H1 (cell line): ENCODE results near the gene CREB3L4. TPM values are rescaled to one million over a fixed set of nuclear protein-coding genes. Genes with fewer than 3 reads are reported as not detected.

Experiments
- CTCF ChIA-PET: fragments of 300-600 bp; sonication (Branson Sonifier 250); formaldehyde crosslinking; loops from one replicate; lab custom pipeline; 2021; ENCODE audit not compliant: partially characterized antibody; lab: Charles Lee
- POLR2A ChIA-PET: fragments of 300-600 bp; sonication (Branson Sonifier 250); formaldehyde crosslinking; loops from one replicate; lab custom pipeline; 2021; ENCODE audit warnings: inconsistent platforms; ENCODE audit not compliant: partially characterized antibody; lab: Charles Lee
- DNase-seq, 2 experiments: peaks; one replicate each; pipeline versions ENCODE4 v3.0.0 to v3.0.0-alpha.2; 2010 to 2022; ENCODE audit warnings: low spot score in 2 of 2, low read depth in 1 of 2, mixed read lengths in 1 of 2
- FAIRE-seq: peaks from 2 replicates; lab custom pipeline; 2011; peaks lifted over from hg19 to GRCh38; lab: Jason Lieb, UNC
- H2AFZ ChIP-seq: 2 replicates; pipeline ENCODE4 v1.8.1; 2012; ENCODE audit warnings: low read length, inconsistent platforms
- H2AK5ac ChIP-seq: 2 replicates; pipeline ENCODE4 v1.6.1; 2013; ENCODE audit warnings: low read depth, low read length
- H2BK120ac ChIP-seq: replicated peaks from 2 replicates; pipeline ENCODE3; 2013; ENCODE audit warnings: low read depth, low read length, inconsistent platforms
- H2BK12ac ChIP-seq: 2 replicates; pipeline ENCODE4 v1.6.1; 2013; ENCODE audit warnings: low read depth, low read length
- H2BK15ac ChIP-seq: 2 replicates; pipeline ENCODE4 v1.6.1; 2013; ENCODE audit warnings: low read length
- H2BK20ac ChIP-seq: 2 replicates; pipeline ENCODE4 v1.6.1; 2013; ENCODE audit warnings: low read length
- H2BK5ac ChIP-seq: 2 replicates; pipeline ENCODE4 v1.6.1; 2013; ENCODE audit warnings: low read depth, low read length
- H3K14ac ChIP-seq: 2 replicates; pipeline ENCODE4 v1.6.1; 2013; ENCODE audit warnings: inconsistent platforms; ENCODE audit not compliant: insufficient read length
- H3K18ac ChIP-seq: 2 replicates; pipeline ENCODE4 v1.6.1; 2013; ENCODE audit warnings: low read length; ENCODE audit errors: extremely low read depth
- H3K23ac ChIP-seq: 2 replicates; pipeline ENCODE4 v1.6.1; 2013; ENCODE audit warnings: inconsistent platforms; ENCODE audit not compliant: insufficient read length
- H3K23me2 ChIP-seq: 2 replicates; pipeline ENCODE4 v1.6.1; 2013; ENCODE audit warnings: low read depth, low read length
- H3K27ac ChIP-seq: 2 replicates; pipeline ENCODE4 v1.6.1; 2011; ENCODE audit warnings: low read depth, low read length, inconsistent platforms
- H3K27me3 ChIP-seq, 4 experiments: replicated peaks in 1 of 4; 1 replicate in 1 of 4; 2 replicates in 3 of 4; pipeline versions ENCODE4 v1.6.1 to v1.8.1; 2011 to 2013; ENCODE audit warnings: low read length in 3 of 4, mild to moderate bottlenecking in 3 of 4, inconsistent platforms in 2 of 4, mixed read lengths in 2 of 4, moderate library complexity in 1 of 4; ENCODE audit not compliant: control insufficient read depth in 3 of 4, insufficient read depth in 3 of 4; ENCODE audit errors: extremely low read depth in 1 of 4
- H3K36me3 ChIP-seq, 4 experiments: 2 replicates each; pipeline versions ENCODE4 v1.6.1 to v1.8.1; 2011 to 2013; ENCODE audit warnings: mild to moderate bottlenecking in 4 of 4, low read length in 3 of 4, moderate library complexity in 2 of 4, control low read depth in 1 of 4, inconsistent platforms in 1 of 4; ENCODE audit not compliant: insufficient read depth in 4 of 4, control insufficient read depth in 2 of 4
- H3K4ac ChIP-seq: replicated peaks from 2 replicates; pipeline ENCODE3; 2013; ENCODE audit warnings: low read length, low read depth, mixed read lengths, inconsistent platforms; ENCODE audit not compliant: insufficient read length
- H3K4me1 ChIP-seq, 4 experiments: replicated peaks in 1 of 4; 1 replicate in 1 of 4; 2 replicates in 3 of 4; pipeline versions ENCODE4 v1.6.1 to v1.8.1; 2011 to 2013; ENCODE audit warnings: low read length in 3 of 4, inconsistent platforms in 2 of 4, mixed read lengths in 1 of 4; ENCODE audit not compliant: insufficient read depth in 4 of 4, control insufficient read depth in 3 of 4
- H3K4me2 ChIP-seq, 2 experiments: 2 replicates each; pipeline versions ENCODE4 v1.6.1 to v1.8.1; 2011 to 2013; ENCODE audit warnings: low read depth in 2 of 2, low read length in 2 of 2, control low read depth in 1 of 2, inconsistent platforms in 1 of 2, mild to moderate bottlenecking in 1 of 2; ENCODE audit not compliant: insufficient read depth in 1 of 2
- H3K4me3 ChIP-seq, 4 experiments: fragments of 200-600, 300-600 bp in 1 of 4; sonication (generic), shearing (Covaris generic), sonication (Bioruptor Twin) in 1 of 4; 2 replicates each; pipeline versions ENCODE4 v1.5.1 to v1.8.1; 2011 to 2016; ENCODE audit warnings: low read length in 4 of 4, low read depth in 3 of 4, control low read depth in 2 of 4, inconsistent platforms in 2 of 4, mild to moderate bottlenecking in 2 of 4, mixed read lengths in 1 of 4, moderate library complexity in 1 of 4; ENCODE audit not compliant: insufficient read depth in 2 of 4; ENCODE audit errors: extremely low read depth in 1 of 4
- H3K56ac ChIP-seq: replicated peaks from 2 replicates; pipeline ENCODE3; 2013; ENCODE audit warnings: low read depth, mild to moderate bottlenecking, mixed read lengths, low read length, inconsistent platforms; ENCODE audit not compliant: insufficient read length
- H3K79me1 ChIP-seq: 2 replicates; pipeline ENCODE4 v1.6.1; 2013; ENCODE audit warnings: low read depth, low read length, control low read depth
- H3K79me2 ChIP-seq, 2 experiments: 2 replicates each; pipeline versions ENCODE4 v1.6.1 to v1.8.1; 2012 to 2013; ENCODE audit warnings: low read length in 2 of 2, mild to moderate bottlenecking in 2 of 2, inconsistent platforms in 1 of 2; ENCODE audit not compliant: insufficient read depth in 2 of 2, control insufficient read depth in 1 of 2
- H3K9ac ChIP-seq, 4 experiments: replicated peaks in 1 of 4; 1 replicate in 1 of 4; 2 replicates in 3 of 4; pipeline versions ENCODE4 v1.6.1 to v1.8.1; 2011 to 2013; ENCODE audit warnings: low read depth in 3 of 4, low read length in 3 of 4, control low read depth in 2 of 4, mild to moderate bottlenecking in 2 of 4, moderate library complexity in 2 of 4, inconsistent platforms in 1 of 4; ENCODE audit errors: extremely low read depth in 1 of 4
- H3K9me3 ChIP-seq, 2 experiments: 2 replicates each; pipeline versions ENCODE4 v1.6.1 to v1.8.1; 2012 to 2013; ENCODE audit warnings: mild to moderate bottlenecking in 2 of 2, moderate library complexity in 2 of 2, control low read depth in 1 of 2, inconsistent platforms in 1 of 2, low read depth in 1 of 2, low read length in 1 of 2, mixed read lengths in 1 of 2; ENCODE audit not compliant: insufficient read depth in 2 of 2
- H4K20me1 ChIP-seq, 2 experiments: replicated peaks in 1 of 2; 2 replicates each; pipeline versions ENCODE3 to v1.8.1; 2011 to 2013; ENCODE audit warnings: inconsistent platforms in 2 of 2, low read length in 2 of 2, mild to moderate bottlenecking in 1 of 2; ENCODE audit not compliant: insufficient read depth in 2 of 2, control insufficient read depth in 1 of 2
- H4K5ac ChIP-seq: 2 replicates; pipeline ENCODE4 v1.6.1; 2013; ENCODE audit warnings: low read length, low read depth, mixed read lengths, inconsistent platforms; ENCODE audit not compliant: insufficient read length
- H4K8ac ChIP-seq: 2 replicates; pipeline ENCODE4 v1.8.0; 2013; ENCODE audit warnings: mild to moderate bottlenecking, moderate library complexity, low read length, inconsistent platforms; ENCODE audit not compliant: insufficient read depth; ENCODE audit errors: extremely low read depth
- H4K91ac ChIP-seq: replicated peaks from 2 replicates; pipeline ENCODE3; 2013; ENCODE audit warnings: low read length, mixed read lengths, inconsistent platforms; ENCODE audit not compliant: insufficient read length
- GTF2F1 ChIP-seq: IDR thresholded peaks from 2 replicates; pipeline ENCODE4 v1.6.1; 2012; ENCODE audit warnings: low read depth, low read length, improper control_type of control experiment, borderline replicate concordance
- HDAC6 ChIP-seq: IDR thresholded peaks from one replicate; pipeline ENCODE4 v1.7.1; 2012; ENCODE audit warnings: low read depth, mild to moderate bottlenecking, inconsistent platforms, low read length, moderate library complexity
- KDM5A ChIP-seq: fragments of 200-600 bp; IDR thresholded peaks from 2 replicates; pipeline ENCODE4 v1.7.1; 2012; ENCODE audit warnings: mild to moderate bottlenecking, low read length, inconsistent platforms, mixed read lengths
- RNF2 ChIP-seq: fragments of 200-900, 300-1000 bp; sonication (generic); IDR thresholded peaks from 2 replicates; pipeline ENCODE4 v1.7.1; 2016; ENCODE audit warnings: borderline replicate concordance, low read depth, mild to moderate bottlenecking, antibody characterized with exemption, low read length; ENCODE audit not compliant: poor library complexity, severe bottlenecking; ENCODE audit errors: missing control alignments
- TBP ChIP-seq: IDR thresholded peaks from 2 replicates; pipeline ENCODE4 v1.6.1; 2011; ENCODE audit warnings: low read depth, low read length, improper control_type of control experiment
- WGBS, 2 experiments: shearing (Covaris generic) in 1 of 2; methylation state at CpG; one replicate each; pipeline versions ENCODE4 v1.1.6 to v1.1.7; 2013 to 2015; ENCODE audit warnings: low lambda C conversion rate in 2 of 2, mixed read lengths in 2 of 2, inconsistent platforms in 1 of 2, low coverage in 1 of 2, missing lambda C conversion rate in 1 of 2; ENCODE audit not compliant: insufficient replicate concordance in 2 of 2, insufficient coverage in 1 of 2, insufficient read length in 1 of 2; ENCODE audit errors: extremely low coverage in 1 of 2, missing lambda C conversion rate in 1 of 2; 5-methylcytosine and 5-hydroxymethylcytosine counted together
- polyA plus RNA-seq, 7 experiments: library from polyadenylated mRNA; depleted of rRNA in 3 of 7; stranded (reverse) in 5 of 7; unstranded in 2 of 7; fragments of >200 nt in 5 of 7; fragments of 200-250 nt in 2 of 7; gene quantifications; 1 replicate in 5 of 7; 2 replicates in 1 of 7; 4 replicates in 1 of 7; pipeline versions ENCODE4 v1.2.1 to v1.2.3, GENCODE V29; 2011 to 2013; ENCODE audit warnings: missing spikeins in 2 of 7, mixed read lengths in 2 of 7
- total RNA-seq: library from RNA; stranded (reverse); fragmentation: NEBNext Ultra II Directional; extraction: Animal tissue kit (Norgen Biotek cat#: 25700); gene quantifications from 2 replicates; pipeline ENCODE4 v1.2.1, GENCODE V29; 2021

CREB3L4 gene
- total and polyA plus RNA-seq, 2 of the 8 experiments (the other 6 are each of a cell fraction or from before 2014, with no cell fraction given), result 34.4 to 54.0 TPM

- H2BK20ac ChIP-seq, result no peak overlapping the region
- no peak overlapping the region for H4K91ac ChIP-seq
- 94% methylated on average over 34 of the region's 34 CpGs; no CpG with 5 or more reads in 1 of the 2 experiments for WGBS, 2 experiments
- no peak overlapping the region for H2BK5ac ChIP-seq
- H3K4me1 ChIP-seq, result peaks cover 0 to 5% (median 2%) of the 10 kb centered on the region in 4 experiments; a peak in 2 of 7 replicates
- peaks cover 0 to 18% of the 10 kb centered on the region in 2 experiments; a peak in 2 of 4 replicates for H3K79me2 ChIP-seq
- no peak overlapping the region for H2AFZ ChIP-seq
- H2BK12ac ChIP-seq, result no peak overlapping the region
- POLR2A ChIA-PET, result interaction anchor here (0.7 to 11.4 kb wide), 7 partner anchors 11 to 119 kb away, joined by 3 to 73 read pairs (median 19); partner anchors contain the start of genes CREB3L4, CRTC2, GATAD2B and SLC39A1
- H3K36me3 ChIP-seq, result peaks cover 8 to 30% (median 23%) of the 10 kb centered on the region in 4 experiments; a peak in 7 of 8 replicates
- H3K23me2 ChIP-seq, result peaks cover 6% of the 10 kb centered on the region; the same call in 1 of the 2 replicates
- no peak overlapping the region for H3K4me3 ChIP-seq
- H3K27me3 ChIP-seq, result no peaks in the 10 kb centered on the region
- H4K8ac ChIP-seq, result no peak overlapping the region
- peaks cover 0 to 6% of the 10 kb centered on the region in 2 experiments for H4K20me1 ChIP-seq
- FAIRE-seq, result no peak
- H3K4ac ChIP-seq, result no peak overlapping the region
- H3K18ac ChIP-seq, result no peak overlapping the region
- H3K56ac ChIP-seq, result no peak overlapping the region
- H3K9ac ChIP-seq, result no peak overlapping the region
- no peaks in the 10 kb centered on the region for H3K9me3 ChIP-seq
- DNase-seq, result no peak
- H3K23ac ChIP-seq, result no peak overlapping the region
- H3K79me1 ChIP-seq, result no peaks in the 10 kb centered on the region; the same call in 1 of the 2 replicates
- H3K27ac ChIP-seq, result no peak overlapping the region
- no peak overlapping the region for H3K4me2 ChIP-seq
- H2AK5ac ChIP-seq, result no peak overlapping the region
- H3K14ac ChIP-seq, result no peak overlapping the region
- H4K5ac ChIP-seq, result no peak overlapping the region
- H2BK120ac ChIP-seq, result no peak overlapping the region
- no peak overlapping the region for H2BK15ac ChIP-seq
- no peak for TF ChIP-seq GTF2F1
- TF ChIP-seq HDAC6, result no peak
- TF ChIP-seq RNF2, result no peak
- TF ChIP-seq KDM5A, result no peak
- no peak for TF ChIP-seq TBP
- CTCF ChIA-PET, result interaction anchor here (0.7 to 2.2 kb wide), 3 partner anchors 11 to 121 kb away, joined by 3 to 10 read pairs (median 6); no protein-coding TSS in a partner anchor
These were observed 25.6 kb upstream of the CREB3L4 start for GRCh38 chr1:153941826-153942725.
